Stimulated activated memory B cell treated with anti-CD40 and anti-IgM and Interleukin-4, amounts not matched to agents 10 μg/mL and 1 μg/mL and 100 μg/mL, for 72 hours (primary cell): ENCODE measurements around the gene SLC49A3.
A peak's percentile ranks its signal among the peaks of the same experiment; 100 is the strongest.

Experiments used
- ATAC-seq: fragments of 150-1000 bp; cut with Tn5 transposase; 2 replicates; pipeline ENCODE4 v1.10.0; 2021
- H3K27ac Mint-ChIP-seq: one replicate; pipeline ENCODE4 v1.8.0; 2022; ENCODE audit warnings: mild to moderate bottlenecking, mixed read lengths
- H3K27me3 Mint-ChIP-seq: one replicate; pipeline ENCODE4 v1.8.0; 2022; ENCODE audit warnings: mixed read lengths
- H3K36me3 Mint-ChIP-seq: one replicate; pipeline ENCODE4 v1.8.0; 2022; ENCODE audit warnings: mixed read lengths
- H3K4me1 Mint-ChIP-seq: one replicate; pipeline ENCODE4 v1.8.0; 2022; ENCODE audit warnings: mixed read lengths
- H3K4me3 Mint-ChIP-seq: one replicate; pipeline ENCODE4 v1.8.0; 2022; ENCODE audit warnings: mild to moderate bottlenecking, moderate library complexity, mixed read lengths
- H3K9me3 Mint-ChIP-seq: one replicate; pipeline ENCODE4 v1.8.0; 2022; ENCODE audit warnings: mixed read lengths

The SLC49A3 gene

GRCh38 chr4:633976-634598, 54.9 kb downstream of the SLC49A3 start:
- H3K4me1 Mint-ChIP-seq = no peaks in the 10 kb centered on the region
- peak; percentile 25 for ATAC-seq
- H3K4me3 Mint-ChIP-seq = no peak overlapping the region
- no peaks in the 10 kb centered on the region for H3K36me3 Mint-ChIP-seq
- peaks cover 48% of the 10 kb centered on the region for H3K27me3 Mint-ChIP-seq
- peaks cover 16% of the 10 kb centered on the region for H3K9me3 Mint-ChIP-seq
- H3K27ac Mint-ChIP-seq = no peak overlapping the region

- Mint-ChIP-seq H3K27me3 (peaks cover 41% of the 10 kb centered on the region), H3K4me3 (no peak overlapping the region), H3K36me3 (no peaks in the 10 kb centered on the region), H3K4me1 (no peaks in the 10 kb centered on the region), H3K9me3 (peaks cover 16% of the 10 kb centered on the region), H3K27ac (no peak overlapping the region)
- peak; percentile 13 for ATAC-seq
Observed at GRCh38 chr4:633406-633805, 55.5 kb downstream of the SLC49A3 start.

DNA sequence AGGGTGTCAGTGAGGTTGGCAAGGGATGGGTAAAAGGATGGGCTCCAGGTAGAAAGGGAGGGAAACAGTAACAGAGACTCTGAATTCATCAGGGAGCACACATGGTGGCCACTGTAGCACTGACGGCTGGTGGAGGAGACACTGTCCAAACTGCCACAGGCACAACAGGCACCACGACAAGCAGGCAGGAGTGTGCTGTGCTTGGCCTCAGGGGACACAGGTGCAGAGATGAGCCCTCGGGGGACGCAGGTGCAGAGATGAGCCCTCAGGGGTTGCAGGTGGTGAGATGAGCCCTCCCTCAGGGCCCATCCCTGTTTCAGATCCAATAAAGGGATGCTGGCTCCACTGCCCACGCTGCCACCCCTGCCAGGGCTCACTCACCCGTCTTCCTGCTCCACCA, 56.0 kb downstream of the SLC49A3 start:
- Mint-ChIP-seq H3K36me3 (no peaks in the 10 kb centered on the region), H3K4me1 (no peaks in the 10 kb centered on the region), H3K4me3 (no peak overlapping the region), H3K9me3 (peaks cover 16% of the 10 kb centered on the region), H3K27ac (no peak overlapping the region), H3K27me3 (peaks cover 40% of the 10 kb centered on the region)
- ATAC-seq = no peak

DNA sequence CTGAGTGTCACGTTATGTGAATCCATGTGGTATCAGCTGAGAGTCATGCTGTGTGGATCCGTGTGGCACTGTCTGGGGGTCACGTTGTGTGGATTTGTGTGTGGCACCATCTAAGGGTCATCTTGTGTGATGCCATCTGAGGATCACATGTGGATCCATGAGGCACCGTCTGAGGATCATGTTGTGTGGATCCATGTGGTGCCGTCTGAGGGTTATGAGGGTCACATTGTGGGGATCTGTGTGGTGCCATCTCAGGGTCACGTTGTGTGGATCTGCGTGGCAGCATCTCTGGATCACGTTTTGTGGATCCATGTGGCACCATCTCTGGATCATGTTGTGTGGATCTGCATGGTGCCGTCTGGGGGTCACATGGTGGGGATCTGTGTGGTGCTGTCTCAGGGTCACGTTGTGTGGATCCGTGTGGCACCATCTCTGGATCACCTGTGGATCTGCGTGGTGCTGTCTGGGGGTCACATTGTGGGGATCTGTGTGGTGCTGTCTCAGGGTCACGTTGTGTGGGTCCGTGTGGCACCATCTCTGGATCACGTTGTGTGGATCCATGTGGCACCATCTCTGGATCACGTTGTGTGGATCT, 56.7 kb downstream of the SLC49A3 start:
- Mint-ChIP-seq H3K9me3 (peaks cover 16% of the 10 kb centered on the region), H3K27me3 (peaks cover 40% of the 10 kb centered on the region), H3K4me3 (no peak overlapping the region), H3K36me3 (no peaks in the 10 kb centered on the region), H3K27ac (no peak overlapping the region), H3K4me1 (no peaks in the 10 kb centered on the region)
- ATAC-seq = no peak
